OCI-LY1 (cell line): ENCODE data around the gene POLR3B.

ENCODE experiments used
- CTCF ChIP-seq: fragments of 200-600 bp; sonication (generic), shearing (Covaris generic); IDR thresholded peaks from 2 replicates; pipeline ENCODE4 v1.5.1; 2017; ENCODE audit warnings: mild to moderate bottlenecking, antibody characterized with exemption, low read length, moderate library complexity, mixed read lengths
- EZH2 ChIP-seq: fragments of 200-600 bp; sonication (generic), shearing (Covaris generic); IDR thresholded peaks from 2 replicates; pipeline ENCODE4 v1.8.0; 2017; ENCODE audit warnings: borderline replicate concordance, mixed run types, mild to moderate bottlenecking, antibody characterized with exemption, low read length, moderate library complexity, mixed read lengths

- TF ChIP-seq EZH2 (no peak), CTCF (no peak)
Observed at GRCh38 chr12:106412563-106412962, 55.0 kb downstream of the POLR3B start.
